Kidney (tissue), 14 donors: ENCODE measurements around the gene HRH2. TPM values are rescaled to one million over a fixed set of nuclear protein-coding genes. Genes with fewer than 3 reads are reported as not detected.

Source experiments
- DNase-seq, 5 donors: peaks; one replicate each; pipeline ENCODE4 v3.0.0-alpha.2; 2013 to 2020
- FAIRE-seq: peaks from 2 replicates; lab custom pipeline; 2012; peaks lifted over from hg19 to GRCh38; lab: Jason Lieb, UNC
- H3K27ac ChIP-seq, 2 donors: one replicate each; pipeline ENCODE4 v1.7.0; 2013; ENCODE audit warnings: low read depth in 2 of 2, low read length in 2 of 2, inconsistent platforms in 1 of 2
- H3K27me3 ChIP-seq: one replicate; pipeline ENCODE4 v1.7.1; 2013; ENCODE audit warnings: low read length, inconsistent platforms; ENCODE audit not compliant: control insufficient read depth, insufficient read depth
- H3K36me3 ChIP-seq, 3 donors: one replicate each; pipeline versions ENCODE4 v1.7.0 to v1.7.1; 2013; ENCODE audit warnings: low read length in 3 of 3, control low read depth in 1 of 3, inconsistent platforms in 1 of 3; ENCODE audit not compliant: insufficient read depth in 3 of 3, control insufficient read depth in 2 of 3
- H3K4me1 ChIP-seq, 3 donors: one replicate each; pipeline versions ENCODE4 v1.7.0 to v1.7.1; 2013; ENCODE audit warnings: low read length in 3 of 3, inconsistent platforms in 1 of 3, low read depth in 1 of 3; ENCODE audit not compliant: control insufficient read depth in 2 of 3, insufficient read depth in 2 of 3
- H3K4me3 ChIP-seq, 3 donors: one replicate each; pipeline versions ENCODE4 v1.7.0 to v1.8.1; 2013; ENCODE audit warnings: low read length in 3 of 3, control low read depth in 1 of 3, inconsistent platforms in 1 of 3
- H3K9ac ChIP-seq, 3 donors: one replicate each; pipeline versions ENCODE4 v1.7.0 to v1.7.1; 2013; ENCODE audit warnings: low read length in 3 of 3, control low read depth in 1 of 3, inconsistent platforms in 1 of 3
- H3K9me3 ChIP-seq, 3 donors: one replicate each; pipeline versions ENCODE4 v1.7.0 to v1.7.1; 2013; ENCODE audit warnings: low read length in 3 of 3, control low read depth in 1 of 3, inconsistent platforms in 1 of 3; ENCODE audit not compliant: control insufficient read depth in 2 of 3, insufficient read depth in 1 of 3
- intact Hi-C: fragments of 100-400 bp; cut with DNase I; formaldehyde crosslinking; loops from one replicate; pipeline ENCODE4 v1.11.1; 2022
- polyA plus RNA-seq: library from polyadenylated mRNA; stranded (reverse); fragments of 350-450 nt; fragmentation: Illumina TruSeq; extraction: RNeasy Lipid Tissue Mini Kit (QIAGEN cat#74804); gene quantifications from one replicate; pipeline ENCODE4 v1.2.3, GENCODE V29; 2014; ENCODE audit warnings: low read depth, low replicate concordance; ENCODE audit not compliant: insufficient read depth
- total RNA-seq: library from RNA; stranded (reverse); fragmentation: NEBNext Ultra II Directional; extraction: Animal tissue kit (Norgen Biotek cat#: 25700); gene quantifications from one replicate; pipeline ENCODE4 v1.2.1, GENCODE V29; 2021
- TF ChIP-seq, protein P1 (sequence below): IDR thresholded peaks from 3 replicates; pipeline ENCODE4 v1.5.1; 2012; ENCODE audit warnings: mild to moderate bottlenecking, moderate library complexity, borderline replicate concordance; ENCODE audit not compliant: insufficient read depth; ENCODE audit errors: extremely low read depth
- donor health status: control.
- donor health status: control.
- donor health status: control.
- donor health status: control.
- donor health status: control.
- donor health status: DM: yes; HTN: yes; CAD: no.
- donor health status: Normal renal cell carcinoma (clear cell type).

HRH2 gene
- total and polyA plus RNA-seq, 2 donors from 2014 or later = 1.9 to 10.6 TPM

DNA sequence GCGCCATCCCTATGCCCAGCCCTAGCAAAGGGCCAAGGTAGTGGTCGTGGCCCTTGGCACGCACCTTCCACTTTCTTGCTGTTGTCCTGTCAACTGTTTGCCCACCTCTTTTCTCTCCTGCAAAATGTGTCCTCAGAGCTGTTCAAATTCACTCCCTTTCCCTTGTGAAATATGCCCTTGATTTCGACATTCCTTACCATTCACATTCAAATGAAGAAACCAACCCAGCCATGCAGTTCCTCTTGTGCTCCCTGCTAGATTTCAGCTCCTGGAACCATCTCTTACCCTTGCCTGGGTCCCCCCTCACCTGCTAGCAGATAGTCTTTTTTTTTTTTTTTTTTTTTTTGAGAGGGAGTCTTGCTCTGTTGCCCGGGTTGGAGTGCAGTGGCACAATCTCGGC is 19.6 kb upstream of the HRH2 start:
- H3K9ac ChIP-seq = no peak overlapping the region
- H3K36me3 ChIP-seq = no peaks in the 10 kb centered on the region
- DNase-seq (no peak), FAIRE-seq (no peak)
- H3K27ac ChIP-seq = no peak overlapping the region
- TF ChIP-seq, protein P1, sequence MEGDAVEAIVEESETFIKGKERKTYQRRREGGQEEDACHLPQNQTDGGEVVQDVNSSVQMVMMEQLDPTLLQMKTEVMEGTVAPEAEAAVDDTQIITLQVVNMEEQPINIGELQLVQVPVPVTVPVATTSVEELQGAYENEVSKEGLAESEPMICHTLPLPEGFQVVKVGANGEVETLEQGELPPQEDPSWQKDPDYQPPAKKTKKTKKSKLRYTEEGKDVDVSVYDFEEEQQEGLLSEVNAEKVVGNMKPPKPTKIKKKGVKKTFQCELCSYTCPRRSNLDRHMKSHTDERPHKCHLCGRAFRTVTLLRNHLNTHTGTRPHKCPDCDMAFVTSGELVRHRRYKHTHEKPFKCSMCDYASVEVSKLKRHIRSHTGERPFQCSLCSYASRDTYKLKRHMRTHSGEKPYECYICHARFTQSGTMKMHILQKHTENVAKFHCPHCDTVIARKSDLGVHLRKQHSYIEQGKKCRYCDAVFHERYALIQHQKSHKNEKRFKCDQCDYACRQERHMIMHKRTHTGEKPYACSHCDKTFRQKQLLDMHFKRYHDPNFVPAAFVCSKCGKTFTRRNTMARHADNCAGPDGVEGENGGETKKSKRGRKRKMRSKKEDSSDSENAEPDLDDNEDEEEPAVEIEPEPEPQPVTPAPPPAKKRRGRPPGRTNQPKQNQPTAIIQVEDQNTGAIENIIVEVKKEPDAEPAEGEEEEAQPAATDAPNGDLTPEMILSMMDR = no peak
- intact Hi-C loops = no loop called here
- H3K4me1 ChIP-seq = no peaks in the 10 kb centered on the region
- no peaks in the 10 kb centered on the region for H3K9me3 ChIP-seq
- no peaks in the 10 kb centered on the region for H3K27me3 ChIP-seq
- no peak overlapping the region for H3K4me3 ChIP-seq

DNA sequence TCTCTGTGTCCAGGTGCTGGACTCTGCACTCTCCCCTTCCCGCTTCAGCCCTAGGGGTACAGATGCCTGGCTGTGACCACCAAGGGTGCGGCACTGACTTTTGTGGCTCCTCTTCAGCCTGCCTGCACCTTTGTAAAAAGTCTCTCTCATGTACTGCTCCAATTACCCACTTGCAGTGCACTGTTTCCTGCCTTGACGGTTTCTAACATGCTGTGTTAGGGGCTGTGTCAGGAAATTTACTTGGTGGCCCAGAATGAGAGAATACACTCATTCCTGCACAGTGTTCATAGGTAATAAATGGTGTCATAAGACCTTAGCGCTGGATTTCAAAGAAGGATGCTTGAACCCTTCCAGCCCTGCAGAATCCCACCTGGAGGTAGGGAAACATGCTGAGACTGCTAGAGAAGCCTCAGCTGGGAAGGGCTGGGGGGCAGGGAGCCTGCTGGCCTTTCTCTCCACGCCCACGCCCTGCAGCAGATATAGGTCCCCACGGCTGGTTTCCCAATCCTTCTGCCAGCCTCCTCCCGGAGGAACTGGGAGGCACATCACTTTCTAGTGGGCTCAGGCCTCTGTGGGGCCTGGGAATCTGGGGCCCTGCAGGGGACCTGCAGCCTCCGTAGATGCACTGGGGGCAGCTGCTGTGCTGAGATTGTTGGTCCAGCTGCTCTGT is 17.6 kb upstream of the HRH2 start:
- no peak overlapping the region for H3K9ac ChIP-seq
- no peaks in the 10 kb centered on the region for H3K9me3 ChIP-seq
- H3K4me1 ChIP-seq = no peaks in the 10 kb centered on the region
- intact Hi-C loops = no loop called here
- H3K36me3 ChIP-seq = no peaks in the 10 kb centered on the region
- DNase-seq (no peak), FAIRE-seq (no peak)
- no peak overlapping the region for H3K27ac ChIP-seq
- TF ChIP-seq, protein P1 = no peak
- H3K4me3 ChIP-seq = no peak overlapping the region
- no peaks in the 10 kb centered on the region for H3K27me3 ChIP-seq

DNA sequence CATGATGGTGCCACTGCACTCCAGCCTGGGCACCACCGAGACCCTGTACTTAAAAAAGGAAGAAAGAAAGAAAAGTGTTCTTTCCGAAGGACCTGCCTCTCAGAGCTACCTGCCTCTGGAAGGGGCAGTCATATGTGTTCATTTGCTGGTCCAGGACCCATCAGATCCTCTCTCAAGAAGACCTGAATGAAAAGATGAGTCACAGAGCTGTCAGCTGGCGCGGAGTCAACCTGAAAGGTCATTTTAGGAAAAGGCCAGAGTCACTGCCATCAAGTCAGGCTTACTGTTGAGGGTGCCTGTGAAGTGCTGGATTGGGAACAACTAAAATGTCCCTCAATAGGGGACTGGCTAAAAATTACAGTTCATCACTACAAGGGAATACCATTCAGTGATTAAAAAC is 14.9 kb upstream of the HRH2 start:
- TF ChIP-seq, protein P1 = no peak
- FAIRE-seq = no peak

DNA sequence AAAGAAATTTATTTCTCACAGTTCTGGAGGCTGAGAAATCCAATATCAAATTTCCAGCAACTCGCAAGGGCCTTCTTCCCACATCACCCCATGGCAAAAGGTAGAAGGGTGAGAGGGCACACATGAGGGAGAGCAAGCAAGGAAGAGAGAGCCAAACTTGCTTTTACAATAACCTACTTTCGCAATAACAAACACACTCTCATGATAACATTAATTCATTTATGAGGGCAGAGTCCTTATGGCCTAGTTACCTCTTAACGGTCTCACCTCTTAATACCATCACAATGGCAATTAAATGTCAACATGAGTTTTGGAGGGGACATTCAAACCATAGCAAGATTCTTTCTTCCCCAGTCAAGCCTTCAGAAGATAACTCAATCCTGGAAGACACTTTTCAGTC is 11.6 kb upstream of the HRH2 start:
- Histone ChIP-seq H3K9ac (no peak overlapping the region), H3K27me3 (no peaks in the 10 kb centered on the region), H3K4me1 (no peaks in the 10 kb centered on the region), H3K9me3 (peaks cover 0 to 9% (median 0%) of the 10 kb centered on the region in 3 donors), H3K27ac (no peak overlapping the region), H3K4me3 (no peak overlapping the region), H3K36me3 (no peaks in the 10 kb centered on the region)
- intact Hi-C loops = no loop called here
- FAIRE-seq (no peak), DNase-seq (no peak)
- TF ChIP-seq, protein P1 = no peak

More for the DNA sequence above, 14.9 kb upstream of the HRH2 start:
- Histone ChIP-seq H3K27me3 (no peaks in the 10 kb centered on the region), H3K36me3 (no peaks in the 10 kb centered on the region), H3K4me3 (no peak overlapping the region), H3K4me1 (no peaks in the 10 kb centered on the region), H3K27ac (no peak overlapping the region), H3K9ac (no peak overlapping the region), H3K9me3 (no peaks in the 10 kb centered on the region)
- DNase-seq = no peak
- intact Hi-C loops = no loop called here
